SH-SY5Y (cell line): ENCODE measurements around the gene ARFGAP1.

Experiments
- GATA2 ChIP-seq: IDR thresholded peaks from 2 replicates; pipeline ENCODE4 v1.6.1; 2011; ENCODE audit warnings: mild to moderate bottlenecking, low read depth, low read length
- GATA3 ChIP-seq: IDR thresholded peaks from 2 replicates; pipeline ENCODE4 v1.6.1; 2011; ENCODE audit warnings: low read depth, mild to moderate bottlenecking, low read length, moderate library complexity

- TF ChIP-seq GATA2 (no peak), GATA3 (no peak)
These were observed 49.7 kb downstream of the ARFGAP1 start for GRCh38 chr20:63322146-63322932.
